RWPE1 (cell line): ENCODE results near the gene PPP1R27.

Experiments
- CTCF ChIA-PET: fragments of 350-600 bp; sonication (Branson Sonifier 250); formaldehyde crosslinking; extraction: SDS; loops from one replicate; lab custom pipeline; 2021; lab: Yijun Ruan, JAX
- POLR2A ChIA-PET: fragments of 400-600 bp; formaldehyde crosslinking; extraction: SDS; loops from one replicate; lab custom pipeline; 2020; ENCODE audit warnings: antibody characterized with exemption; ENCODE audit not compliant: low non-redundant PET; lab: Yijun Ruan, JAX
- DNase-seq: peaks from one replicate; pipeline ENCODE4 v3.0.0; 2012; ENCODE audit warnings: low spot score
- H3K27ac ChIP-seq: fragments of 450-650 bp; 2 replicates; pipeline ENCODE4 v1.5.1; 2017
- TF ChIP-seq, protein P1 (sequence below): fragments of 450-650 bp; conservative IDR thresholded peaks from 2 replicates; pipeline ENCODE4 v1.5.1; 2017; ENCODE audit warnings: low read depth, mild to moderate bottlenecking

Gene PPP1R27

DNA sequence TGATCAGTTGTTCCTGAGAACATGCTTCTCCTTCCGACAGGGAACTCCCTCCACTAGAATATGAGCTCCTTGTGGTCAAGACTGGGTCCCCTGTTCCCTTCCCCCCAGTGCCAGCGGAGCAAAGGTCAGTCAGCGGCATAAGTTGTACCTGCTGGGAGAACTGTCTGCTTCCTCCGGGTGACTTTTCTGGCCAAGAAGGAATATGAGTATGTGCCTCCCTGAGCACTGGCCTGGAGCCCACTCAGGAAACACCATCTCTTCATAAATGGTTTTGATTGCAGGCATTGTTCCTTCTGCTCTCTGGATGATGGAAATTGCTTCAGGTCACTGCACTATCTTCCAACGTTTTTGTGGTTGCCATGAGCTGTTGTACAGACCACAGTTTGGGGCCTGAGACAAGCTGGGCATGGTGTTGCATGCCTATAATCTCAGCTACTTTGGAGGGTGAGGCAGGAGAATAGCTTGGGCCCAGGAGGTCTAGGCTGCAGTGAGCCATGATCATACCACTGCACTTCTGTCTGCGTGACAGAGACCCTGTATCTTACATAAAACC lies 28.3 kb upstream of the PPP1R27 start:
- TF ChIP-seq, protein P1, sequence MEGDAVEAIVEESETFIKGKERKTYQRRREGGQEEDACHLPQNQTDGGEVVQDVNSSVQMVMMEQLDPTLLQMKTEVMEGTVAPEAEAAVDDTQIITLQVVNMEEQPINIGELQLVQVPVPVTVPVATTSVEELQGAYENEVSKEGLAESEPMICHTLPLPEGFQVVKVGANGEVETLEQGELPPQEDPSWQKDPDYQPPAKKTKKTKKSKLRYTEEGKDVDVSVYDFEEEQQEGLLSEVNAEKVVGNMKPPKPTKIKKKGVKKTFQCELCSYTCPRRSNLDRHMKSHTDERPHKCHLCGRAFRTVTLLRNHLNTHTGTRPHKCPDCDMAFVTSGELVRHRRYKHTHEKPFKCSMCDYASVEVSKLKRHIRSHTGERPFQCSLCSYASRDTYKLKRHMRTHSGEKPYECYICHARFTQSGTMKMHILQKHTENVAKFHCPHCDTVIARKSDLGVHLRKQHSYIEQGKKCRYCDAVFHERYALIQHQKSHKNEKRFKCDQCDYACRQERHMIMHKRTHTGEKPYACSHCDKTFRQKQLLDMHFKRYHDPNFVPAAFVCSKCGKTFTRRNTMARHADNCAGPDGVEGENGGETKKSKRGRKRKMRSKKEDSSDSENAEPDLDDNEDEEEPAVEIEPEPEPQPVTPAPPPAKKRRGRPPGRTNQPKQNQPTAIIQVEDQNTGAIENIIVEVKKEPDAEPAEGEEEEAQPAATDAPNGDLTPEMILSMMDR, result no peak
- ChIA-PET POLR2A (no interaction called here), CTCF (interaction anchor here (0.7 kb wide), 1 partner anchor 1697 kb away, joined by 3 read pairs; no protein-coding TSS in a partner anchor)
- no peak for DNase-seq
- peak overlapping the region; percentile 97 for H3K27ac ChIP-seq

DNA sequence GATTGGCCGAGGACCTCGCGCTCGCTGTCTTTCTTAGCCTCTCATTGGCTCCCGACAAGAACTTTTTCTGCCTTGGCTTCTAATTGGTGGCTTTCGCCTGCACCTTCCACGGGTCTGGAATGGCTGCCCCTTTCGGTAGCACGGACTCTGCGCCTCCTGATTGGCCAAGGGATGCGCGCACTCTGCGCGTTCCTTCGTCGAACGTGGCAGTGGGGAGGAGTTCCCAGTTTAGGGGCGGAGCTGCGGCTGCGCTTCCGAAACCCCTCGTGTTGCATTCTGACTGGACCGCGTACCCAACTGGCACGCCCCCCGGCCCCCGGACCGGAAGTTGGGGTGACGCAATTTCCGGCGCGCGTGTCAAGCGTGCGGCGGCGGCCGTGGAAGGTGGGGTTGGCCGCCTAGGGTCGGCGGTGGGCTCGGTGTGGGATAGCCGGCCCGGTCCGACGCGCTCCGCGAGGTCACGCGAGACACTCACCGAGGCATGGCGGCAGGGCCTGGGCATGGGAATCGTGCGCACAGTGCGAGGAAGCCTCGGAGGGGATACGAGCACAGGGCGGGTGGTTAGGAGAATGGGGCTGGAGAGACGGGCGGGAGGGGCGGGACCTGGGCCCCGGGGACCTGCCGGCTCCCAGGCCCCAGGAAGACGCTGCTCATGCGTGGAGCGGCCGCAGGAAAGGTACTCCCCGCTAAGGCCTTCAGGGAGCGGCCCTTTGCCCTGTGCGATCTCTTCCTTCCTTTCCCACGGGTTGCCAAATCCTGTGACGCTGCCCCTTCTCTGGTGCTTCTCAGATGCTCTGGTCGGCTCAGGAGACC lies 26.1 kb upstream of the PPP1R27 start:
- CTCF ChIA-PET, result interaction anchor here (1.2 kb wide), 1 partner anchor 9 kb away, joined by 4 read pairs; no protein-coding TSS in a partner anchor
- POLR2A ChIA-PET, result interaction anchor here (0.5 to 1.0 kb wide), 3 partner anchors 9 to 12 kb away, joined by 3 to 6 read pairs (median 4); no protein-coding TSS in a partner anchor
- DNase-seq, result peak; percentile 99
- TF ChIP-seq, protein P1, result no peak
- peak overlapping the region; percentile 97 for H3K27ac ChIP-seq

DNA sequence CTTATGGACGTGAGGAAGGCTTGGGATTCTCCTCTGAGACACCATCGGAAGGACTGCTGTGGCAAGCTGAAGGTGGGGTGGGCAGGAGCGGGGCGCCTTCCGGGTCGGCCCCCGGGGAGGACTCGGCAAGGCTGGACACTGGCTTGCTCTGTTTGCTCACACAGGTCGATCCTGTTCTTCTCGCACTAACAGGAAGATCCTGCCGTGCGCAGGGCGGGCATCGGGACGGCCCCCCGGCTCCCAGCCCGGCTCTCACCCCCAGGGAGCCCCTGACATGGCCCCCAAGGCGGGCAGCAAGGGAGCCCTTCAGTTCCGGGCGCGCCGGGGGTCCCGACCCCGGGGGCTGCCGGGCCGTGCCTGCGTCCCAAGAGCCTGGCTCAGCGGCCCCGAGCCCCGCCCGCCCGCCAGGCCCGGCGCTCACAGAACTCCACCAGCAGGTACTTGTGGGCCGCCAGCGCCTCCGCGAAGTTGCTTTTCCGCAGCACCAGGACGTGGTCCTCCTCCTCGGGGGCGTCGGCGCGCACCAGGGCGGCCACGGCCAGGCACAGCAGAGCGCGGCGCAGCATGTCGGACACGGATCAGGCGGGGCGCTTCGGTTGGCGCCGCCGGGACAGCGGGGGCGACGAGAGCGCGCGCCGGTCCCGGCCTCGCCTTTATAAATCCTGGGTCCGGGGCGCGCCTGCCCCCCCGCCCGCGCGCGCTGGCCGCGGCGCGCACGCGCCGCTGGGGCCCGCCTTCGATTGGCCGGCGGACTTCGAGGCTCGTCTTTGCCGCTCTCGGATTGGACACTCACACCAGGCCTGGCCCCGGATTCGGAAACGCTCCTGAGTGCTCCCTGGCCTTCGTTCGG lies 25.3 kb upstream of the PPP1R27 start, which contains the start of gene P4HB:
P4HB (minus strand) TSS at position 630 of the 850 bp plus-strand sequence; CDS start at position 566, 64 bp downstream.
- TF ChIP-seq, protein P1, result no peak
- CTCF ChIA-PET, result interaction anchor here (0.6 to 1.3 kb wide), 3 partner anchors 9 to 99 kb away, joined by 3 to 5 read pairs (median 4); no protein-coding TSS in a partner anchor
- DNase-seq, result no peak
- POLR2A ChIA-PET, result interaction anchor here (0.6 to 1.0 kb wide), 2 partner anchors 11 to 27 kb away, joined by 3 to 6 read pairs; no protein-coding TSS in a partner anchor
- peak within 1 kb of the TSS; percentile 97 for H3K27ac ChIP-seq

DNA sequence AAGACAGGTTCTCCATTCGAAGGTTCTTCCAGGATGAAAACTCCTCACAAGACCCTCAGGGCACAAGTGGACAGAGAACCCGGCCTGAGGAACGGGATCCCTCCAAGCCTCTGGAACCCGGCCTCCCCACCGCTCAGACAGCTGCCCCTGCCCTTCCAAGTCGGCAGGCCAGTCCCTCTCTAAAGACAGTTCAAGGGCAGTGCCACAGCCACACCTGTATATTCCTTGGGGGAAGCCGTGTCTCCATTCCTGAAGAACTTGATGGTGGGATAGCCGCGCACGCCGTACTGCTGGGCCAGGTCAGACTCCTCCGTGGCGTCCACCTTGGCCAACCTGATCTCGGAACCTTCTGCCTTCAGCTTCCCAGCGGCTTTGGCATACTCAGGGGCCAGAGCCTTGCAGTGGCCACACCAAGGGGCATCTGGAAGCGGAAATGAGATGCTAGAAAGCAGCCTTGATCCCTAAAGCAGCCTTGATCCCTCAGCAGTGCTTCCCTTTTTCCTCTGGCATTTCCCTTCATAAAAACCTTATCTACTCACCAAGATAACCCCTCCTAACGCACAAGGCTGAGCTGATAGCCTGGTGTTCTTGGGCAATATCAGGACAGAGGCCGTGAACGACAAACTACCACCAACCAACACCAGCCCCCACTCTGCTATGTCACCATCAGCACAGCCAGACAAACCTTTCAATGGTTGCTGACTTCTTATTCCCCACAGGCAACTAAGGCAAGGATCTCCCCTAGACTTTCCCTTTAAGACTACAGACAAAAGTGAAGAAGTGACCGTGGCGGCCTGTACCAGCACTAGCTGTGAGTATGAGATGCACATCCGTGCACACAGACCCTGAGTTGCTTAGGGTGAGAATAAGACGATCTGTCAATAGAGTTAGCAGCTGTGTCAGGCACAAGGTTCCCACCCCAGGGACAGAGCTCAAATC lies 24.4 kb upstream of the PPP1R27 start:
- CTCF ChIA-PET, result interaction anchor here (0.6 to 1.3 kb wide), 3 partner anchors 19 to 125 kb away, joined by 3 to 5 read pairs (median 5); no protein-coding TSS in a partner anchor
- peak overlapping the region; percentile 97 for H3K27ac ChIP-seq
- TF ChIP-seq, protein P1, result no peak
- no peak for DNase-seq
- POLR2A ChIA-PET, result interaction anchor here (0.6 to 1.1 kb wide), 2 partner anchors 16 to 26 kb away, joined by 3 read pairs; no protein-coding TSS in a partner anchor

DNA sequence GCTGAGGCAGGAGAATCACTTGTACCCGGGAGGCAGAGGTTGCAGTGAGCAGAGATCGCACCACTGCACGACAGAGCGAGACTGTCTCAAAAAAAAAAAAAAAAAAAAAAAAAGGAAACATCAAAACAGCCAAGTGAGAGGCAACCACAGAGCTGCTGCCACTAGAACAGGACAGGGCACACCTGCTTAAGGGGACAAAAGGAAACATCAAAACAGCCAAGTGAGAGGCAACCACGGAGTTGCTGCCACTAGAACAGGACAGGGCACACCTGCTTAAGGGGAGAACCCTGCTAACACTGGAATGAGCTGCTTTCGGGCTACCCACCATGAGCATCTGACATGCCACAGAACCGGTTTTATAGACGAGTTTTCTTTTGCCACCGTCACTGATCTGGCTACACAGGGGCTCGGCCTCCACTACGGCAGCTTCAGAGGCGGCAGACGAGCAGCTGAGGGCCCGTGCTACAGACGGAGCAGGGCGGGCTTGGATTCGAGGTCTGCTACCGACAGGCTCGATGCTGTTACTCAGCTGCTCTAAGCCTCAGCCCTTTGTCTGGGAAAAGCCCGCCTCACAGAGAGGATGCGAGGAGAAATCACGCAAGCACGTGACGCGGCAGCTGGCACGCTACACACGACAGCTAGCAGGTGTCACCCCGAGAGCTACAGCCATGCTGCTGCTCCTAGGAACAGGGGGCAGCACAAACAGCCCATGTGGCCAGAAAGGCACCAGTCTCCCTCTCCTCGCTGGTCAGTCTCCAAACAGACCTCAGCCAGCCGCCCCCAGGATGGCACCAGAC lies 23.5 kb upstream of the PPP1R27 start:
- H3K27ac ChIP-seq, result peak overlapping the region; percentile 97
- DNase-seq, result no peak
- CTCF ChIA-PET, result interaction anchor here (0.6 kb wide), 1 partner anchor 12 kb away, joined by 3 read pairs; no protein-coding TSS in a partner anchor
- POLR2A ChIA-PET, result interaction anchor here (0.7 to 1.1 kb wide), 2 partner anchors 16 to 130 kb away, joined by 3 read pairs; no protein-coding TSS in a partner anchor
- TF ChIP-seq, protein P1, result no peak
